Activated T-cell treated with anti-CD3 and anti-CD28 coated beads, Interleukin-2, amount 50 U/mL, for 72 hours (primary cell): Measurements from ENCODE around the gene KCNT2. TPM values are rescaled to one million over a fixed set of nuclear protein-coding genes. Genes with fewer than 3 reads are reported as not detected.

Source experiments
- ATAC-seq, 2 donors: fragments of 150-1000 bp; cut with Tn5 transposase; replicated peaks in 1 of 2; 2 replicates each; pipeline ENCODE4 v1.10.0; 2021; ENCODE audit warnings: moderate library complexity in 2 of 2, mild to moderate bottlenecking in 1 of 2
- DNase-seq, 2 donors: peaks; one replicate each; pipeline ENCODE4 v3.0.0; 2021 to 2022; ENCODE audit warnings: mixed read lengths in 1 of 2
- H3K27ac Mint-ChIP-seq: one replicate; pipeline ENCODE4 v1.8.0; 2022; ENCODE audit warnings: mild to moderate bottlenecking, moderate library complexity, mixed read lengths
- H3K27me3 Mint-ChIP-seq: one replicate; pipeline ENCODE4 v1.8.0; 2022; ENCODE audit warnings: low read depth, mixed read lengths
- H3K36me3 Mint-ChIP-seq, 2 donors: one replicate each; pipeline ENCODE4 v1.8.0; 2022; ENCODE audit warnings: mixed read lengths in 2 of 2, mild to moderate bottlenecking in 1 of 2; ENCODE audit not compliant: insufficient read depth in 2 of 2
- H3K4me1 Mint-ChIP-seq: one replicate; pipeline ENCODE4 v1.8.0; 2022; ENCODE audit warnings: low read depth, mixed read lengths
- H3K4me3 Mint-ChIP-seq, 2 donors: one replicate each; pipeline ENCODE4 v1.8.0; 2022; ENCODE audit warnings: mild to moderate bottlenecking in 2 of 2, mixed read lengths in 2 of 2, moderate library complexity in 2 of 2
- H3K9me3 Mint-ChIP-seq, 2 donors: one replicate each; pipeline ENCODE4 v1.8.0; 2022; ENCODE audit warnings: mixed read lengths in 2 of 2
- total RNA-seq, 2 donors: library from RNA; stranded (reverse); gene quantifications; one replicate each; pipeline ENCODE4 v1.2.3, GENCODE V29; 2022

The KCNT2 gene
- total RNA-seq, 2 donors from 2014 or later = not detected

DNA sequence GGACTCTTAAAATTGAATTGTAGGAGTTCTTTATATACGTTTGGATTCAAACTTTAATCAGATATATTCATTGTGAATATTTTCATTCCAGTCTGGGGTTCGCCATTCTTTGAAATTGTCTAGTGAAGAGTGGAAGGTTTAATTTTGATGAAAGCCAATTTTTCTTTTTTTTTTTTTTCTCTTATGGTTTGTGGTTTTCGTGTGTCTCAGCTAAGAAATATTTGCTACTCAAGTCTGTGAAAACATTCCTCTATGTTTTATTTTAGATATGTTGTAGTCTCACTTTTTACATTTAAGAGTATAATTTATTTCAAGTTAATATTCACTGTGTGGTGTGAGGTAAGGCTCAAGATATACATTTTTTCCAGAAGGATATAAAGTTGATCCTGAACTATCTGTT, 220.5 kb downstream of the KCNT2 start:
- H3K4me3 Mint-ChIP-seq = no peak overlapping the region
- no peaks in the 10 kb centered on the region for H3K36me3 Mint-ChIP-seq
- peaks cover 2 to 4% of the 10 kb centered on the region in 2 donors for H3K9me3 Mint-ChIP-seq
- no peak for DNase-seq
- no peaks in the 10 kb centered on the region for H3K27me3 Mint-ChIP-seq
- no peaks in the 10 kb centered on the region for H3K4me1 Mint-ChIP-seq
- no peak overlapping the region for H3K27ac Mint-ChIP-seq
- no peak for ATAC-seq

DNA sequence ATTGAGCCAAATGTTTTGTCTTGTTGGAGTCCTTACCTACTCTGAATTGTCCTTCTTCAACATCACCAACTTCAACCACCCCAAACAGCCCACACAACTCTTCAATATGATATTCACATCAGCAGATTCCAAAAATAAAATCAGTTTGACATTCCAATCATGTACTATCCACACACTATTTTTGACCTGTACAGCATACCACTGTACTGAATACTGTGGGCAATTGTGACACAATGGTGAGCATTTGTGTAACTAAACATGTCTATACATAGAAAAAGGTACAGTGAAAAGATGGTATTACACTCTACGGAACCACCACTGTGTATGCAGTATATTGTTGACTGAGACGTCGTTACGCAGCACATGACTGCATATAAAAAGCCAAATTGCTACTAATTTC, 223.1 kb downstream of the KCNT2 start:
- no peak overlapping the region for H3K4me3 Mint-ChIP-seq
- peaks cover 3 to 4% of the 10 kb centered on the region in 2 donors for H3K9me3 Mint-ChIP-seq
- DNase-seq (no peak), ATAC-seq (no peak)
- no peaks in the 10 kb centered on the region for H3K4me1 Mint-ChIP-seq
- H3K27ac Mint-ChIP-seq = no peak overlapping the region
- H3K27me3 Mint-ChIP-seq = no peaks in the 10 kb centered on the region
- no peaks in the 10 kb centered on the region for H3K36me3 Mint-ChIP-seq

DNA sequence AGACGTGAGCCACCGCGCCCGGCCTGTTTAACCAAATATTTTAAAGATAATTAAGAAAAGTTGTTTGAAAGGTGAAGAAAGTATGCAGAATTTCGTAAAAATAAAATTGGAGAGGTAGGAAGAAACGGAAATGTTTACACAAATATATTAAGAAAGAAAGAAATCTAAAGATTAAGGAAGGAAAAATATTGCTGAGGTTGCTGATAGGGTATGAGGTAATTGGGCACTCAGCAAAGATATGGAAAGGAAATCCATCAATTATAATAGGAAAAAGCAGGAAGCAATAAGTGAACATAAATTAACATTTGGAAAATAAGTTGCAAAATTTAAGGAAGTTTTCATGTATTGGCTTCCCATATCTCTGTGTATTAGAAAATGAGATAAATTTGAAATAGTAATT, 225.9 kb downstream of the KCNT2 start:
- no peak for DNase-seq

DNA sequence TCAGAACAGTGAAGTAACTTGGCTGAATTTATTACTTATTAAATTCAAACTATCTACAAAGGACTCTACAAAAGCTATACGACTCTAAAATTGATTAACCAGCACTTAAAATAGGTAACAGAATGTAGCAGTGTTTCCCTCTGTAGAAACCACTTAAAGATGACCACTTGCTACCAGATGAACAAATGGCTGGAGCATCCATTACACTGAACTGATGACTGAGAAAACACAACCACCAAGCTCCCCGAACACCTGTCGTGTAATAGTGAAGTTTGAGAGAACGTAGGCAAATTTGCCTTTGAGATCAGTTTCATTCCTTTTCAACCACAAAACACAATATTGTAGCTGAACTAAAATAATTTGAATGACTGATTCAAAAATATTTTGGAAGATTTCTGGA, 226.7 kb downstream of the KCNT2 start:
- ATAC-seq (no peak), DNase-seq (no peak)
- Mint-ChIP-seq H3K27me3 (no peaks in the 10 kb centered on the region), H3K27ac (no peak overlapping the region), H3K9me3 (peaks cover 1 to 3% of the 10 kb centered on the region in 2 donors), H3K4me3 (no peak overlapping the region), H3K36me3 (no peaks in the 10 kb centered on the region), H3K4me1 (no peaks in the 10 kb centered on the region)

More for the DNA sequence above, 225.9 kb downstream of the KCNT2 start:
- ATAC-seq = no peak
- Mint-ChIP-seq H3K9me3 (peaks cover 3% of the 10 kb centered on the region in 2 donors), H3K27me3 (no peaks in the 10 kb centered on the region), H3K36me3 (no peaks in the 10 kb centered on the region), H3K27ac (no peak overlapping the region), H3K4me1 (no peaks in the 10 kb centered on the region), H3K4me3 (no peak overlapping the region)

DNA sequence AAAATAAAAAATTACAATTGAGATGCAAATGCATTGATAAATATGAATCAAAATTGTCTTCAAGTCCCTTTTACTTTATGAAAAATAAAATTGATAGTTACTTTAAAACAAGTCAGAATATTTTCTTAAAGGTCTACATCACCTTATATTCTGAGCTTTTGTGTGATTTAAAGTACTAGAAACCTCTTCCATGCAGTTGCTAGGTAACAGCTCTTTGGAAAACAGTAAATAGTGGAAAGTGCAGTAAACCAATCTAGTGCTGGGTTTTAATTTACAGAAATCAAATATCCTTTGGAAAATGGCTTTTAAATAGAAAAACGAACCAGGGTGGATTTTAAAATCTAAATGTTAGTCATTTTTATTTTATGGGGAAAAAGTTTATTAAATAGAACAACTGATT, 227.9 kb downstream of the KCNT2 start:
- H3K4me1 Mint-ChIP-seq = no peaks in the 10 kb centered on the region
- no peak for ATAC-seq
- H3K9me3 Mint-ChIP-seq = peaks cover 1 to 3% of the 10 kb centered on the region in 2 donors
- no peak for DNase-seq
- H3K36me3 Mint-ChIP-seq = no peaks in the 10 kb centered on the region
- no peak overlapping the region for H3K4me3 Mint-ChIP-seq
- H3K27ac Mint-ChIP-seq = no peak overlapping the region
- no peaks in the 10 kb centered on the region for H3K27me3 Mint-ChIP-seq

DNA sequence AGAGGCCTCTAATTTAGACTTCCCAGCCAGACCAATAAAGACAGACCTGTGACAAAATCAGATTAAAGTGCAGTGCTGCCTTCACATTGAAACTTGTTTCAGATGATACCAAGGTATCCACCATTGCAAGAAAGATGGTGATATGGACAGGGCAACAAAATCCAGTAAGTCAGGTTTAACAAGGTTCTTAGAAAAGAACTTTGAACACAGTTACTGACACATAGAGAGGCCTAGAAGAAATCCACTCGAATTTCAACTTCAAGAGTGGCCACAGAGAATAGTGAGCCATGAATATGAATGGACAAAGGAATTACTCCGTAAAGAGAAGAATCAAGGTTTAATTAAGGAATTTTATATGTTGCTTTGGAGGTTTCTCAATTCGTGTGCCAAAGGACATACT, 230.4 kb downstream of the KCNT2 start:
- DNase-seq (no peak), ATAC-seq (no peak)
- H3K36me3 Mint-ChIP-seq = no peaks in the 10 kb centered on the region
- no peak overlapping the region for H3K27ac Mint-ChIP-seq
- H3K4me3 Mint-ChIP-seq = no peak overlapping the region
- H3K4me1 Mint-ChIP-seq = no peaks in the 10 kb centered on the region
- peaks cover 0 to 1% of the 10 kb centered on the region in 2 donors for H3K9me3 Mint-ChIP-seq
- no peaks in the 10 kb centered on the region for H3K27me3 Mint-ChIP-seq

DNA sequence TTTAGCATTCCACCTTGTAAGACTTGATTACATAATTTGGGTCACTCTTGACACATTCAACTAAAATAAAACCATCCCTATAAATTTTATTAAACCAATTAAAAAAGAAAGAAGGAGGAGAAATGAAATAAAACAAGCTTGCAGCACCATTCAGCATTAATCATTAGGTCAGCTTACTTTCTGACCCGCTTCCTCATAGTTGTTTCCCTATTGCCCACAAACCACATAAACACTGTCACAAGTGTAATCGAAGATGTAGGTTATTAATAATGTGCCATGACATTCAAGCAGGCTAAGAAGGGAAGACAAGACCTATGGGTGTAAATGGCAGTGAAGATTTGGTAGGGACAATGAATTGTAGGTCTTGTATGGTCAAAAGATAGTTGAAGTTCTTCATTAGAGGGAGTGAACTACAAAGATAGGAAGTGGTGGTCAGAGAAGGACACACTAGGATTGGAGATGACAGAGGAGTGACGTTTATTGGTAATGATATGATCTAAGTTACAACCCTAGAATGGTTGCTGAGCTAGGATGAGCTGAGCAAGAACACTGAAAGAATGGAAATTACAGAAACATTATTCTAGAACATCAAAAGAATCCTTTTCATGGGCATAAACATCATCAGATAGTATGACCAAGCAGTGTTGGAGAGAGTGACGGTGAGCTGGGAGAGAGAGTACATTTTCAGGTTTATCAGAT, 231.5 kb downstream of the KCNT2 start:
- Mint-ChIP-seq H3K4me1 (no peaks in the 10 kb centered on the region), H3K36me3 (no peaks in the 10 kb centered on the region), H3K9me3 (peaks cover 0 to 1% of the 10 kb centered on the region in 2 donors), H3K27me3 (no peaks in the 10 kb centered on the region), H3K27ac (no peak overlapping the region), H3K4me3 (no peak overlapping the region)
- DNase-seq (no peak), ATAC-seq (no peak)

DNA sequence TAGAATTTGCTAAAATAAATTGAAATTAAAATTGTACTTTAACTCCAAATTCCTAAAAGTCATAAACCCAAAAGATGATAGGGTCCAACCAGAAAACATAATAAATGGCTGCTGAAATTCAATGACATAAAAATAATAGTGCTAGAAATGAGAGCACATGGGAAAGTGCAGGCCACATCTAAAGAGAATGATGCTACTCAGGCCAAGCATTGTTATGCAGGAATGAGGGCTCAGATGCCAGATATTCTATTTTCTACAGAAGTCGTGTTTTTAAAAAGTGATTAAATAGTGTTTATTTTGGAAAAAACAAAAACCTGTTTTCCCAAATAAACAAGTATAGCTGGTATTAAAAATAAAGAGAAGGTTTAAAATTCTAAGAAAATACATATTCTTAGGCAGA, 234.4 kb downstream of the KCNT2 start:
- no peak overlapping the region for H3K4me3 Mint-ChIP-seq
- no peak for DNase-seq
- no peaks in the 10 kb centered on the region for H3K27me3 Mint-ChIP-seq
- H3K4me1 Mint-ChIP-seq = no peaks in the 10 kb centered on the region
- no peaks in the 10 kb centered on the region for H3K36me3 Mint-ChIP-seq
- no peak for ATAC-seq
- no peaks in the 10 kb centered on the region for H3K9me3 Mint-ChIP-seq
- no peak overlapping the region for H3K27ac Mint-ChIP-seq

DNA sequence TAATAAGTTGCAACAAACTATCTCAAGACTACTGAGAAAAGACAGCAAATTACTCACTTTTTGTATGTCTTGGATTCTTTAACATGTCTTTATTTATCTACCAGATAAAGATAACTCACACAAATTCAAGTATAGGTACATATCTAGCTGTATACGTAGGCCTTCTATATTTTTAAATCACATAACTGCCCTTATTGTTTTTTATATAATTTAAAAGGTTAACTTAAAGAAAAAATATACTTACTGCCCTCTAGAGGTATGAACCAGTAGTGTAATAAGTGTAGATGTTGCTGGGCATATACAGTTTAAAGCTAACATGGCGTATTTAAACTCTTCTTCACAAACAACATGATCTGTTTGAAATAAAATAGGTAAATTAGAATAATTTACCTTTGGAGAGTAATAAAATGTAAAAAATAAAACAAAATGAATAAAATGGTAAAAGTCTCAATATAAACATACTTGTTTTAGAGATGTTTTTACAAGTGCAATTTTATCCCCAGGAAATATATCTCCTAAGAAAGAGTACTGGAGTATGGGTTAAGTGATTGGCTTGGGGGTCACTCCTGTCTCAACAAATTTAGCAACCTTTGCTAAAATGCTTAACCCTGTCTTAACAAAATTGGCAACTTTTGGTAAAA, 235.2 kb downstream of the KCNT2 start:
- no peak for ATAC-seq
- no peaks in the 10 kb centered on the region for H3K4me1 Mint-ChIP-seq
- H3K36me3 Mint-ChIP-seq = no peaks in the 10 kb centered on the region
- no peak overlapping the region for H3K4me3 Mint-ChIP-seq
- no peak for DNase-seq
- no peak overlapping the region for H3K27ac Mint-ChIP-seq
- H3K9me3 Mint-ChIP-seq = no peaks in the 10 kb centered on the region
- no peaks in the 10 kb centered on the region for H3K27me3 Mint-ChIP-seq

DNA sequence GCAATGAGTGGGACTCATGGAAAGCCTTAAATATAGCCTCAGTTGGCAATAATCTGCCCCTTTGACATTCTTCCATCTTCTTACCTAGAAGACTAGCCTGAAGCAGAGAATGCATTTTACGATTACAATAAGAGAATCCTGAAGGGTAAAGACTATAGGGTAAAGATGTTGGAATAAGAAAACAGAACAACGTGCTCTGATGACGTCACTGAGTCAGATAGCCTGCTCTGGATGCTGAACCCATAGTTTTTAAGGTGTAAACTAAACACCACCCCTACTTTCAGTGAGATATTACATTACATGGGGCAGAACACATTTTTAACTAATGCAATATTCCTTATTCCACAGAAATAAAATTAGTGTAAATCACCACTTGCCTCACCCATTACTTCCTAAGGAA, 240.4 kb downstream of the KCNT2 start:
- ATAC-seq (no peak), DNase-seq (no peak)
- Mint-ChIP-seq H3K4me1 (no peaks in the 10 kb centered on the region), H3K27ac (no peak overlapping the region), H3K4me3 (no peak overlapping the region), H3K36me3 (no peaks in the 10 kb centered on the region), H3K9me3 (no peaks in the 10 kb centered on the region), H3K27me3 (no peaks in the 10 kb centered on the region)

DNA sequence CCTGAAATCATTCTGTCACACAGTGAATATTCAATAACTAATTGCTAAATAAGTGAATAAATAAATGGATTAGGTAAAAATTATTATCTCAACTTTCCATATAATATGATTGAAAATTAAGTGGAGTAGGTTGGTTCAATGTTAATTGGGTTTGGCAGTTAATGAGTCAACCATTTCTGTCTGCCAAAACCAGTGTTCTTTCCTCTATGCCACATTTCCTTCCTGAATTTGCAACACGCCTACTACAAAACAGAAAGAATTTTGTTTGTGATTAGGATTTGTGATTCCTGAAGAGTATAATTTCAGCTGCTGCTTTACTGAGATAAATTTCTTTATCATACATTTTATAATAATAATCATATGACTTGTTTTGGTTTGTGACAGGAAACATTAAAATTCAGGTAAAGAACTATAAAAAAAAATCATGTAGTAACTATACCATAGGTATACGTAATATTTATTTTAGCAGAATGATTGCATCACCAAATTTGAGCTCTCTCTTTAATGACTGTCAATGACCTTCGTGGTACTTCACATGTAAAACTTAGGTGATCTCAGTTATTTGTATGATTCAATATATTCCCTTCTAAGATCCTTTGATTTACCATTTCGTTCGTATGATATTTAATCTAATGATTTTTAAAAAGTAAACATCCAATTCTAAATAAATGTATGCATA, 241.3 kb downstream of the KCNT2 start:
- H3K27ac Mint-ChIP-seq = no peak overlapping the region
- no peaks in the 10 kb centered on the region for H3K27me3 Mint-ChIP-seq
- no peak overlapping the region for H3K4me3 Mint-ChIP-seq
- no peak for DNase-seq
- no peaks in the 10 kb centered on the region for H3K4me1 Mint-ChIP-seq
- H3K9me3 Mint-ChIP-seq = no peaks in the 10 kb centered on the region
- no peaks in the 10 kb centered on the region for H3K36me3 Mint-ChIP-seq
- no peak for ATAC-seq

DNA sequence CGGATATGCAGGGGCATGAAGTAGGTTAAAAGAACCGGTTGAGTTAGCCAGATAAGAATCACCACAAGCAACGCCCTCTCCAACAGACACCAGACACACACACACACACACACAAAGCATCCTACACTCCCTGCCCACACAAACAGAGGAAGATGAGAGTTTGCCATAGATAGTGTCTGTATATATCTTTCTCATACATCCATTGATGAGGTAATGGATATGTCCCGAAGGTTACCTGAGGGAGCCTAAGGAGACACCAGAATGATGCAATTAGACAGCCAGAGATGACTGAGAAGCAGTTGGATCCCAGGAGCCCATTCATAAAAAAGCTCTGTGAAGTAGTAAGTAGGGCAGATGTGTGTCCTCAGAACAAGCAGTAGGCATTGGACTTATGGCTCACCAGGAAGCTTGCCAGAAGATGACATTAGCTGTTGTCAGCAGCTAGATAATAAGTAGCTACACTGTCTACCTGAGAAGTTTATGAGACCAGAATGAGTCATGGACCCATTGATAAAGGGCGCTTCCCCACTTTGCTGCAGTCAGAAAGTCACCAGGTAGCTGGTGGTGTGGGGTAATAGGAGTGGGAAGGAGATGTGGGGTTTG, 247.0 kb downstream of the KCNT2 start:
- Mint-ChIP-seq H3K27me3 (no peaks in the 10 kb centered on the region), H3K9me3 (no peaks in the 10 kb centered on the region), H3K4me1 (no peaks in the 10 kb centered on the region), H3K4me3 (no peak overlapping the region), H3K27ac (no peak overlapping the region), H3K36me3 (no peaks in the 10 kb centered on the region)
- no peak for DNase-seq
- no peak for ATAC-seq

DNA sequence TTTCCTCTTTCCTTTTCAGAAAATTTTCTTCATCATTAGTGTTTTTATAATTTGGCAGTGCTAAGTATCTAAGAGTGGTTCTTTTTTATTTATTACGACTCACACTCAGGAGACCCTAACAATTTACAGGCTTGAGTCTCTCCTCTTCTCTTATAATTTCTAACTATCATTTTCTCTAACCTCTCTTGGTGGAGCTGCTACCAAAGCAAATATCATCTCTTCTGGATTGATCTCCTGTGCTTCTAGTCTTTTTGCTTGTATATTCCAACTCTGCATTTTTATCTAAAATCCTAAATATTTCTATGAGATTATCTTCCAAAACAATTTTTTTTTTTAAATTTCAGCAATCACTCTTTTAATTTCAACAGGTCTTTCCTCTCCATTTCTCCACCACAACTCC, 250.3 kb downstream of the KCNT2 start:
- Mint-ChIP-seq H3K27ac (no peak overlapping the region), H3K27me3 (no peaks in the 10 kb centered on the region), H3K36me3 (no peaks in the 10 kb centered on the region), H3K9me3 (no peaks in the 10 kb centered on the region), H3K4me1 (no peaks in the 10 kb centered on the region), H3K4me3 (no peak overlapping the region)
- no peak for DNase-seq
- no peak for ATAC-seq
